Posterior cingulate gyrus (tissue), 11 donors: ENCODE data around the gene TMEM242.
A peak's percentile ranks its signal among the peaks of the same experiment; 100 is the strongest.

Source experiments
- DNase-seq, 10 donors: peaks; one replicate each; pipeline versions ENCODE4 v3.0.0 to v3.0.0-alpha.2; 2020 to 2021; ENCODE audit warnings: mixed read lengths in 3 of 10
- intact Hi-C: fragments of 100-400 bp; cut with DNase I; formaldehyde crosslinking; loops from one replicate; pipeline ENCODE4 v1.15.1; 2023

The TMEM242 gene

GRCh38 chr6:157260735-157261410, 62.4 kb downstream of the TMEM242 start:
- DNase-seq, result peak in 2 of 10 donors; percentile 71 to 77
- intact Hi-C loops, result no loop called here

GRCh38 chr6:157259443-157259842, 63.9 kb downstream of the TMEM242 start:
- intact Hi-C loops, result no loop called here
- DNase-seq, result peak in 1 of 10 donors; percentile 27

DNA sequence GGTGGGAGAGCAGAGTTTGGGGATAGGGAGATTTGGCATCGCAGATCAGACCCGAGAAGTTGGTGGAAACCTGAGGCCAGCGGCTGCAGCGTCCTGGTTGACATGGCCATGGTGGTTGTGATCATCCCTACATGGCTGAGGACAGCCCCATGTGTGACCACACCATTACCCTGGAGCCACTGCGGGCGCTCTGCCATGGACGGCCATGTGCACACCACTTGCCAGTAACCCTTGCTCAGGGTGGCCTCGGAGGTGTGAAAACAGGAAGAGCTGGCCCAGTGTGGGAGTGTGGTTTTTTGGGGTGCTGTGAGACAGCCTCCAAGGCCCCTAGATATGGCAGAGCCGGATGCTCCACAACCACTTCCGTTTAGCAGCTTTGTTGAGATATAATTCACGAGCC, 64.4 kb downstream of the TMEM242 start:
- intact Hi-C loops, result no loop called here
- peak in 3 of 10 donors; percentile 49 to 62 (median 52) for DNase-seq

GRCh38 chr6:157255079-157255478, 68.2 kb downstream of the TMEM242 start:
- DNase-seq, result peak in 2 of 10 donors; percentile 23 to 53

DNA sequence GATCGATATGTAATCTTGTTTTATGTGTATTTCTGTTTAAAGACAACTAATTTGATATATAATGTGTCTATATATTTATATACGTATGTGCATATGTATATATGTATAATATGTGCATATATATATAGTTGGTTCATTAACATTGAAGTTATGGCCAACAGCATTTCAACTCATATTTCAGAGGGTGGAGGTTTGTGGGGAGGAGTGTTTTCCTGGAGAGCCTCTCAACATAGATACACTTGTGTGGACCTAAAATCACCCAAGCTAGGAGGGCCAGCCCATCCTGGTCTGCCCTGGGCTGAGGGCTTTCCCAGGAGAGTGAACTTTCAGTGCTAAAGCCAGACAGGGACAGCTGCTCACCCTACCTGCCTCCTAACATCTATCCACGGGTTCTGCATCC, 68.8 kb downstream of the TMEM242 start:
- DNase-seq, result no peak
- intact Hi-C loops, result no loop called here

More at GRCh38 chr6:157255079-157255478, 68.2 kb downstream of the TMEM242 start:
- intact Hi-C loops, result no loop called here

DNA sequence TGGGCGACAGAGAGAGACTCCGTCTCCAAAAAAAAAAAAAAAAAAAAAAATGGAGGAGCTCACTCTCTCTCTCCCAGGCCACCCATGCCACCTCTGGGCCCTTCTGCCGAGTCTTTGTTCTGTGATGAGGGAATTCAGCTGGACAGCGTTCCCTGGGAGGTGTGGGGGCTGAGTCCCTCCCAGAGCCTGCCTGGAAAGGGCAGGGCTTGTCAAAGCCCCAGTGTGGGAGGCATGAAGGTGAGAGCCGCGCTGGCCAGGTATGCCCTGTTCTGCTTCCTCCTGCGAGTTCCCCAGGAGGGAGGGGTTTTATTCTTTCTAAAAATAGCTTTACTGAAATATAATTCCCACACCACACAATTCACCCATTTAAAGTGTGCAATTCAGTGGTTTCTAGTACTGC, 69.6 kb downstream of the TMEM242 start:
- DNase-seq, result peak in 2 of 10 donors; percentile 24 to 72
- intact Hi-C loops, result no loop called here

GRCh38 chr6:157253017-157253416, 70.3 kb downstream of the TMEM242 start:
- DNase-seq, result peak in 2 of 10 donors; percentile 32 to 61
- intact Hi-C loops, result no loop called here

- intact Hi-C loops, result no loop called here
- DNase-seq, result peak in 1 of 10 donors; percentile 11
Measured at GRCh38 chr6:157251586-157252247, 71.6 kb downstream of the TMEM242 start.

DNA sequence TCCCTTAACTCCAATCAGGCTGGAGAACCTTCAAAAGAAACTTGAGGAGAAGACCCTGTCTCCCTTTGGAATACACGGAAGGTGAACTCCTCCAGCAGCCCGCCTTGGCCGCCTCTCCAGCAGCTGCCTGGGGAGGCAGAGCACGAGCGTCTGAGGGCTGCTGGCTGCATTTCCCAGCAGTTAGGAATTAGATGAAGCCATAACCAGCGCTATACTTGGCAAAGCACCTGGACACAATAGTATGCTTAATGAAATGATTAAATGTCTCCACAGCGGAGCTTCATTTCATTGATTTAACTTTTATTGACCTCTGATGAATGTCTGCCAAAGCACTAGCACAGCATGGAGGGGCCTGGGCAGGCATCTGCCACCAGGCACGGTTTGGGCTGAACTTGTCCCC, 73.5 kb downstream of the TMEM242 start:
- intact Hi-C loops, result no loop called here
- DNase-seq, result peak in 1 of 10 donors; percentile 74

- intact Hi-C loops, result no loop called here
- DNase-seq, result no peak
Measured at GRCh38 chr6:157248264-157248663, 75.1 kb downstream of the TMEM242 start.

GRCh38 chr6:157246771-157247484, 76.4 kb downstream of the TMEM242 start:
- DNase-seq, result peak in 2 of 10 donors; percentile 36 to 47
- intact Hi-C loops, result no loop called here

DNA sequence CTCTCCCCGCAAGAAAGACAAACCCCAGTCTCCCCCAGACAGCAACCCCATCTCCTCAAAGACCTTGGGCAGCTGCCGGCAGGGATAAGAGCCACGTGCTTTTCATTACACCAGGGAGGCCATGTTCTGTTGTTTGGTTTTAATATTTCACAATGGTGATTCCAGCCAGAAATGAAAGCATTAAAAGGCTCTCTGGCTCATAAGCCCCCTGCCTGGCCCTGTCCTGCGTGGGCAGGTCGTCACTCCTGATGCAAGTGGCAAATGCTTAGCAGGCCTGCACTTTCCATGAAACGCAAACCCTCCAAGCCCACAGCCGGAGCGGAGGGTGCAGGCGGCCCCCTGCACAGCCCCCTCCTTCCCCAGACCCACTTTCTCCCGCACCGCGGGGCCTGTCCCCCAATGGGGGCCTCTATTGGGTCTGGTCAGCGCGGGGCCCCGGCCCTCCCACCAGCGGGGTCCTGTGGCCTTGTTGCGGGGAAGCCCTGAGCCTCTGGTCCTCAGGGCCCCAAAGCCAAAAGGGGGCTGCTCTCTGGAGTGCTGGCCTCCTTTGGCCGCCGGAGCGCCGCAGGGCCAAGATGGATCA, 77.2 kb downstream of the TMEM242 start:
- peak in 3 of 10 donors; percentile 24 to 79 (median 63) for DNase-seq
- intact Hi-C loops, result no loop called here

GRCh38 chr6:157245436-157245835, 77.9 kb downstream of the TMEM242 start:
- intact Hi-C loops, result no loop called here
- DNase-seq, result peak in 3 of 10 donors; percentile 42 to 80 (median 68)

- intact Hi-C loops, result no loop called here
- DNase-seq, result peak in 2 of 10 donors; percentile 17 to 43
Measured at GRCh38 chr6:157244780-157245179, 78.5 kb downstream of the TMEM242 start.

DNA sequence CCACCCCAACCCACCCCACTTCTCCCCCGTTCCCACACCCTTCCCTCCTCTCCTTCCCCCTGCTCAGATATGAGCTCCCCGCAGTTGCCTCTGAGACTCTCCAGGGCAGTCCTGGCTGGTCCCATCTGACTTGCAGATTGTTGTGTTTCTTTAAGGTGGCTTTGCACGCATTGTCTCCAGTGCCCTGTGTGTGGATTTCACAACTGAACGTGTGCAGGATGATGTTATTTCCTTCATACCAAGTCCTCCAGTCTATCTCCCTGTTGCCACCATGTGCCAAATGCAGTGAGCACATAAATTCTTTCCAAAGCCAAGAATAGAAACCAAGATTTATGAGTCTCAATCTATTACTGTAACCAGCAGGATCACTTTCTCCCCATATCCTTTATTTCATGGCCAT, 79.1 kb downstream of the TMEM242 start:
- intact Hi-C loops, result no loop called here

DNA sequence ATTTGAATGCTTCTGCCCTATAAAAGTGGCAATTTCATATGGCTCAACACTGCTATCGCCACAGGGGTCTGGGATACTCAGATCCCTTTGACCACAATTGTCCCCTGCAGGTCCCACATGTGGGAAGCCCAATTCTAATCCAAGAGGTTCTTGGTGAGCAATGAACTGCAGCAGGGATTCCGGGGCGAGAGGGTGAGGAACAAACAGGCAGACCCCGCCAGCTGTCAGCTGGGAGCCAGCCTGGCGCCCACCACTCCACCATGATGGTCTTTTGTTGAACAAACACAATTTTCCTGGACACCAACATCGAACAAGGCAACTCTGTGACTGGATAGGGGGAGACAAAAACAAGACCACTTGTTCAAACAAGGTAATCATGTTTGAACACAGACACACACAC, 80.5 kb downstream of the TMEM242 start:
- intact Hi-C loops, result no loop called here
- peak in 3 of 10 donors; percentile 18 to 69 (median 44) for DNase-seq

More for the DNA sequence above, 79.1 kb downstream of the TMEM242 start:
- peak in 1 of 10 donors; percentile 38 for DNase-seq

- intact Hi-C loops, result no loop called here
- DNase-seq, result peak in 1 of 10 donors; percentile 66
Measured at GRCh38 chr6:157240960-157241311, 82.4 kb downstream of the TMEM242 start.

DNA sequence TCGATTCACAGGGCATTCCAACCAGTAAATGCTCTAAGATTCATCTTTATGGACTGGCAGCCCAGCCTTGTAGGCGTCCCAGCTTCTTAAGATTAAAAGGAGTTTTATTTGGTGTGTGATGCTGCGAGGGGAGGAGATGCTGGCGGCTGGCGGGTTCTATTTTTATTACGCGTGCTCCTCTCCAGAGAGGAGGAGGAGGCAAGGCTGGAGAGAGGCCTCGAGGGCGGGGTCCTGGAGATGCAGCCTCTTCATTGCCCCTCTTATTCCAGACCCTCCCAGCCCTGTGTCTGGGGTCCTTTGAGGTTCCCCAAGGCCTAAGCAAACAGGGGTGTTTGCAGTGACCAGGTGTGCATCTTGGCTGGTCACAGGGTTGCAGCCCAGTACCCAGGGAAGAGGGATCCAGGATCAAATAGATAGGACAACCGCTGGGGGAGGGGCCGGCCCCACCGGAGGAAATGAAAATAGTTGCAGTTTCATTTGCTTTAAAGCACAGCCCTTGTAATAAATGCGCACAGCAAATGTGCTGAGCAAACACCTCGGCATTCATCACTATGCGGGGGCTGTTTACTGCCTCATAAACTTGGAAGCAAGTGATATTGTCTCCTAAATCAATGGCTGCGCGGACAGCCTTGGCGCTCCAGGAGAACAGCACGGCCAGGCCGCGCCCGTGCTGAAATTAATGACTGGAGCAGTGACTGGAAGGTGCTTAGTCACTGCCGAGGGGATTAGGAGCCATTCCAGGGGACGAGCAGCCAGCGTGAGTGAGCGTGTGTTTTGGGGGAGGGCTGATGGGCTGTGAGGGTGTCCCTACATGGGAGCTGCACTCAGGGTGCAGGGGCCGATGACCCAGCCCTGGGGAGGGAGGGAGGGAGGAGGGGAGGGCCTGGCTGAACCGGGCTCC, 83.0 kb downstream of the TMEM242 start:
- peak in 7 of 10 donors; percentile 34 to 93 (median 65) for DNase-seq
- intact Hi-C loops, result no loop called here

GRCh38 chr6:157239671-157240058, 83.7 kb downstream of the TMEM242 start:
- DNase-seq, result no peak
- intact Hi-C loops, result loop anchor here (5.0 kb wide), 1 partner anchor 33 kb away; no protein-coding TSS in a partner anchor
